Tibial artery (tissue), 4 donors: ENCODE measurements around the gene SOX21.
A peak's percentile ranks its signal among the peaks of the same experiment; 100 is the strongest.

ENCODE experiments used
- DNase-seq, 2 donors: peaks; one replicate each; pipeline ENCODE4 v3.0.0-alpha.2; 2019
- H3K27ac ChIP-seq, 2 donors: fragments of 200-600 bp; sonication (generic) in 1 of 2; 1 replicate in 1 of 2; 2 replicates in 1 of 2; pipeline ENCODE4 v1.5.1; 2018 to 2019; ENCODE audit warnings: mild to moderate bottlenecking in 1 of 2
- H3K27me3 ChIP-seq, 2 donors: fragments of 200-600 bp; sonication (generic) in 1 of 2; one replicate each; pipeline versions ENCODE4 v1.5.1 to v1.6.0; 2016 to 2019
- H3K36me3 ChIP-seq, 3 donors: fragments of 200-600 bp; sonication (generic) in 2 of 3; one replicate each; pipeline ENCODE4 v1.5.1; 2016 to 2019; ENCODE audit warnings: mild to moderate bottlenecking in 2 of 3
- H3K4me1 ChIP-seq, 4 donors: fragments of 200-600 bp; sonication (generic) in 2 of 4; 1 replicate in 3 of 4; 2 replicates in 1 of 4; pipeline ENCODE4 v1.5.1; 2016 to 2019
- H3K4me3 ChIP-seq, 2 donors: fragments of 200-600 bp; sonication (generic) in 1 of 2; 1 replicate in 1 of 2; 2 replicates in 1 of 2; pipeline ENCODE4 v1.5.1; 2018 to 2019; ENCODE audit warnings: mild to moderate bottlenecking in 2 of 2
- H3K9me3 ChIP-seq, 3 donors: fragments of 200-600 bp; sonication (generic) in 1 of 3; one replicate each; pipeline ENCODE4 v1.5.1; 2016 to 2019
- intact Hi-C: fragments of 100-400 bp; cut with DNase I; formaldehyde crosslinking; loops from one replicate; pipeline ENCODE4 v1.15.0; 2023; ENCODE audit warnings: low total_unique reads
- TF ChIP-seq, protein P1 (sequence below), 2 experiments: fragments of 200-600 bp in 1 of 2; fragments of 450-650 bp in 1 of 2; IDR thresholded peaks; one replicate each; pipeline ENCODE4 v1.5.1; 2017 to 2019; ENCODE audit warnings: antibody characterized with exemption in 2 of 2, mild to moderate bottlenecking in 1 of 2, moderate library complexity in 1 of 2

The SOX21 gene

DNA sequence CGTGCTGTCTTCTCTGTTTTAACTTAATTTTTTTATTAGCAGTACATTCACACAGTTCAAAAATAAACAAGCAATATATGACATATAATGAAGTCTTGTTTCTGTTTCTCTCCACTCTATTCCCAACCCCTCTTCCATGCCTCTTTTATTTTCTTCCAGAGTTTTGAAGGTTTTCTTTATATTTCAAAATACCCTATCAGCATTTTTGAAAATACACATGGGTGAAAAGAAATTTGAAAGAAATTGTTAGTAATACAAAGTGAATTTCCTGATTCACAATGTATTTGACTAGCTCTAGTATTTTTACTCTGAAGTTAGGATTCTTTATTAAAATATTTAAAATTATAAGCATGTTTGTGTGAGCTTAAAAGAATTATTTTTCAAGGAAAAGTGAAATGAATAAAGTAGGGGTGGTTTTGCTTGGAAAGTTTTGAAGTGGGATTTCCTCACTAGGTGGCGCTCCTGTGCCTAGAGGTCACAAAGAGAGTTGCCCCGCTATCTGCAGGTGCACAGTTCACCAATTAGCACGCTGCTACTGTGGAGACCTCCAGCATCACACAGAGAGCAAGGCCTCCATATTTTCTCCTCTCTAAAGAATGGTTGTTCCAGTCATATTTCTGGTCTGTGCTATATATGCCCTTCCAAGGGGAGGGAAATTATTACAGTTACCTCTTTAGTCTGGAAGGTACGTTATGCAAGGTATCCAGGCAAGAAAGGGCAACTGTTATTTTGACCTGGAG lies 37.6 kb downstream of the SOX21 start:
- H3K4me1 ChIP-seq: no peaks in the 10 kb centered on the region
- H3K9me3 ChIP-seq: no peaks in the 10 kb centered on the region
- TF ChIP-seq, protein P1, sequence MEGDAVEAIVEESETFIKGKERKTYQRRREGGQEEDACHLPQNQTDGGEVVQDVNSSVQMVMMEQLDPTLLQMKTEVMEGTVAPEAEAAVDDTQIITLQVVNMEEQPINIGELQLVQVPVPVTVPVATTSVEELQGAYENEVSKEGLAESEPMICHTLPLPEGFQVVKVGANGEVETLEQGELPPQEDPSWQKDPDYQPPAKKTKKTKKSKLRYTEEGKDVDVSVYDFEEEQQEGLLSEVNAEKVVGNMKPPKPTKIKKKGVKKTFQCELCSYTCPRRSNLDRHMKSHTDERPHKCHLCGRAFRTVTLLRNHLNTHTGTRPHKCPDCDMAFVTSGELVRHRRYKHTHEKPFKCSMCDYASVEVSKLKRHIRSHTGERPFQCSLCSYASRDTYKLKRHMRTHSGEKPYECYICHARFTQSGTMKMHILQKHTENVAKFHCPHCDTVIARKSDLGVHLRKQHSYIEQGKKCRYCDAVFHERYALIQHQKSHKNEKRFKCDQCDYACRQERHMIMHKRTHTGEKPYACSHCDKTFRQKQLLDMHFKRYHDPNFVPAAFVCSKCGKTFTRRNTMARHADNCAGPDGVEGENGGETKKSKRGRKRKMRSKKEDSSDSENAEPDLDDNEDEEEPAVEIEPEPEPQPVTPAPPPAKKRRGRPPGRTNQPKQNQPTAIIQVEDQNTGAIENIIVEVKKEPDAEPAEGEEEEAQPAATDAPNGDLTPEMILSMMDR (IDR thresholded peaks at IDR 0.05): peak; percentile 9 to 18
- no peak overlapping the region for H3K27ac ChIP-seq
- H3K36me3 ChIP-seq: no peaks in the 10 kb centered on the region
- intact Hi-C loops: no loop called here
- no peak overlapping the region for H3K4me3 ChIP-seq
- peak in 1 of 2 donors; percentile 29 for DNase-seq
- peaks cover 0 to 8% of the 10 kb centered on the region in 2 donors for H3K27me3 ChIP-seq

DNA sequence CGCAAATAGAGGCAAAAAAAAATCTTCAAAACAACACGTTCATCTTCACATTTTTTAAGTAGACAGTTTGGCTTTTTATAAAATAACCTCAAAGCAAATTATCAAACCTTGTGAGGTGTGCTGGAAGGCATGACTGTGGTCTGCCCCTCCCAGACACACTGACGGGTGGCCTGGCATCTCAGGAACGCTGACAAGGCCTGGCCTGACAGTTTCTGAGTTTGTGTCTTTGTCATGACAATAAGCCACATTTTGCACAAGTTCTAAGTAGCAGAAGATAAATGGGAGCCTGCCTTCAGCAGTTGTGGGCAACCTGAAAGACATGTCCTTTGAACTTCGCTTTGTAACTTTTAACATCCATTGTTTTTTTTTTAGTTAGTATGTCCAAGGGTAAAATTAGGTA lies 38.5 kb downstream of the SOX21 start:
- H3K4me3 ChIP-seq: no peak overlapping the region
- no peaks in the 10 kb centered on the region for H3K36me3 ChIP-seq
- H3K27ac ChIP-seq: no peak overlapping the region
- no peaks in the 10 kb centered on the region for H3K9me3 ChIP-seq
- intact Hi-C loops: no loop called here
- peaks cover 0 to 9% of the 10 kb centered on the region in 2 donors for H3K27me3 ChIP-seq
- TF ChIP-seq, protein P1 (IDR thresholded peaks at IDR 0.05): no peak
- H3K4me1 ChIP-seq: no peaks in the 10 kb centered on the region
- no peak for DNase-seq

DNA sequence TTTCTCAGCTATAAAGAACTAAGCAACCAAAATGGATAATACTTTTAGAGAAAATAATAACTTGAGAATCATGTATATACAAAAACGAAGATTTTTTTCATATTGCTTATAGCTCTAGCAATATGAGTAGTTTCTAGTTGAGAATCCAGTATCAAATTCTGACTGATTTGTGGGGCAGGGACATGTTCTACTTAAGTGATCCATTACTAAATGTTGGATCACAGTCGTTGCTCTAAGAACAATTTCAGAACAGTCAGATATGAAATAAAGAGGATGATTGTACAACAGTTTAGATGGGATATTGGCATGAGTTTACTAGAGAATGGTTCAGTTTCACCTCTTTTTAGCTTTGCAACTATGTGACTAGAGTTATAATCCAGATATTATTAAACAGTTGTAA lies 39.9 kb downstream of the SOX21 start:
- H3K27me3 ChIP-seq: peaks cover 0 to 11% of the 10 kb centered on the region in 2 donors
- H3K27ac ChIP-seq: no peak overlapping the region
- no peaks in the 10 kb centered on the region for H3K36me3 ChIP-seq
- no peaks in the 10 kb centered on the region for H3K4me1 ChIP-seq
- no peaks in the 10 kb centered on the region for H3K9me3 ChIP-seq
- no peak overlapping the region for H3K4me3 ChIP-seq
- TF ChIP-seq, protein P1 (IDR thresholded peaks at IDR 0.05): no peak
- DNase-seq: no peak
- intact Hi-C loops: no loop called here

DNA sequence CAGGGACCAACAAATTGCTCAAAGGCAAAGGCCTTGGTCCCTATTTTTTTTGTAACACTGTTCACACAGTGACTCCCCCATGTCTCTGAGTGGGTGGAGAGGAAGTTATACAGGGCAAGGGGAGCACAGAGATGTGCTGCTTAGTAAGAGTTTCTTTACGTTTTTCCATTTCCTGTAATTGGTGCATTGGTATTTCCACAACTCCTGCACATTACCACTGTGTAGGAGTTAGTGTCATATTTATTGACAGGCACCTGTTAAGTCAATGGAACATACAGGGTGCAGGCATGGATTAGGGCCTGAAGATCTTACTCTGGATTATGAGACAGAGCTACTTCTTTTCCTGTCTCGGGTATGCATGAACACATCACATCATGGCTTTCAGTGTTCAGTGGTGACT lies 45.2 kb downstream of the SOX21 start:
- H3K36me3 ChIP-seq: no peaks in the 10 kb centered on the region
- peaks cover 0 to 14% of the 10 kb centered on the region in 2 donors for H3K27me3 ChIP-seq
- DNase-seq: no peak
- no peaks in the 10 kb centered on the region for H3K4me1 ChIP-seq
- H3K4me3 ChIP-seq: no peak overlapping the region
- H3K9me3 ChIP-seq: no peaks in the 10 kb centered on the region
- no peak overlapping the region for H3K27ac ChIP-seq
- intact Hi-C loops: no loop called here
- TF ChIP-seq, protein P1 (IDR thresholded peaks at IDR 0.05): no peak

DNA sequence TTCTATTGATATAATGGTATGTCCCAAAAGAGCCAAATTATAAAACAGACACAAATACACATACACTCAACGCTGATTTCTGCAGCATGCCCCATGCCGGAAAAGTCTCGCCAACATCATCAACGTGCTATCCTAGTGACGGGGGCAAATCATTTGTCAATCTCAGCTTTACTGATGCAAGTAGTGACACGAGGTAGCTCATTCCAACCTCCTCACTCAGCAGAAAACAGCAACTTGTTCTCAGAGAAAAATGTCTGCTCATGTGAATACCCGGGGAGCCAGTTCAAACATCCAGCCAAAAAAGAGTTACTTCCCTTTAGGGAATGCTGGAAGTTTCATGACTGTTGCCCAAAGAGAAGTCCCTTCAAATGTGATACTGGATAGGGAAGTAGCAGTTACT lies 46.3 kb downstream of the SOX21 start:
- TF ChIP-seq, protein P1 (IDR thresholded peaks at IDR 0.05): no peak
- DNase-seq: no peak
- intact Hi-C loops: no loop called here
- H3K27me3 ChIP-seq: peaks cover 0 to 14% of the 10 kb centered on the region in 2 donors
- no peaks in the 10 kb centered on the region for H3K9me3 ChIP-seq
- no peak overlapping the region for H3K27ac ChIP-seq
- no peak overlapping the region for H3K4me3 ChIP-seq
- H3K36me3 ChIP-seq: no peaks in the 10 kb centered on the region
- no peaks in the 10 kb centered on the region for H3K4me1 ChIP-seq
